Activated T-helper 1 cell treated with anti-CD3 and anti-CD28 coated beads, Interleukin-12 subunit alpha, Interleukin-12 subunit beta, Interleukin-2, Interleukin-4 antibody, amounts not matched to agents 30 ng/mL and 10 ng/mL and 1 ng/mL, durations not matched to agents 14 hours and 24 hours and 36 hours (primary cell): Measurements from ENCODE around the gene MICA. TPM values are rescaled to one million over a fixed set of nuclear protein-coding genes. Genes with fewer than 3 reads are reported as not detected.
"Not testable (repeated sequence)": the region's sequence is repeated elsewhere in the genome, so short reads cannot be mapped to it uniquely, and the experiment has no call there.

Experiments used
- DNase-seq: peaks from one replicate; pipeline ENCODE4 v3.0.0; 2021; ENCODE audit warnings: low spot score
- H3K27ac Mint-ChIP-seq: one replicate; pipeline ENCODE4 v1.8.0; 2021; ENCODE audit warnings: mild to moderate bottlenecking, mixed read lengths
- H3K27me3 Mint-ChIP-seq: one replicate; pipeline ENCODE4 v1.8.0; 2022; ENCODE audit warnings: mild to moderate bottlenecking, moderate library complexity, mixed read lengths; ENCODE audit not compliant: insufficient read depth
- H3K36me3 Mint-ChIP-seq: one replicate; pipeline ENCODE4 v1.8.0; 2021; ENCODE audit warnings: low read depth, mixed read lengths
- H3K4me1 Mint-ChIP-seq: one replicate; pipeline ENCODE4 v1.8.0; 2021; ENCODE audit warnings: low read depth, mixed read lengths
- H3K4me3 Mint-ChIP-seq: one replicate; pipeline ENCODE4 v1.8.0; 2021; ENCODE audit warnings: mild to moderate bottlenecking, moderate library complexity, mixed read lengths
- H3K9me3 Mint-ChIP-seq: one replicate; pipeline ENCODE4 v1.8.0; 2021; ENCODE audit warnings: mixed read lengths
- intact Hi-C: fragments of 100-400 bp; cut with micrococcal nuclease; formaldehyde crosslinking; loops from one replicate; pipeline ENCODE4 v1.15.1; 2024
- total RNA-seq: library from RNA; stranded (reverse); gene quantifications from 2 replicates; pipeline ENCODE4 v1.2.3, GENCODE V29; 2022

The MICA gene
- total RNA-seq, 1 donor from 2014 or later, result 12.4 TPM

DNA sequence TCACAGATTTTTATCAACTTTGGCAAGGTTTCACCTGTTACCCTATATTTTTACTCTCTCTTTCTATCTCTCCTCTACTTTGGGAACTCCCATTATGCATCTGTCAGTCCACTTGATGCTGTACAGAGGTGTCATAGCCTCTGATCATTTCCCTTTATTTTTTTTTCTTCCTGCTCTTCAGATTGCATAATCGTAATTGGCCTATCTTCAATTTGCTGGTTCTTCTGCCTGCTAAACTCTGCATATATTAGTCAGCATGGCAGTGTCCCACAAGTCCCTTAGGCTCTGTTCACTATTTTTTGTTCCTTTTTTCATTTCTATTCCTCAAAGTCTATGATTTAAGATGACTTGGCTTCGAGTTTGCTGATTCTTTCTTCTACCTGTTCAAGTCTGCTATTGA lies 49.9 kb downstream of the MICA start:
- no peaks in the 10 kb centered on the region for H3K9me3 Mint-ChIP-seq
- H3K27me3 Mint-ChIP-seq, result peaks cover 47% of the 10 kb centered on the region
- H3K4me1 Mint-ChIP-seq, result no peaks in the 10 kb centered on the region
- no peak overlapping the region for H3K27ac Mint-ChIP-seq
- DNase-seq, result no peak
- H3K4me3 Mint-ChIP-seq, result no peak overlapping the region
- H3K36me3 Mint-ChIP-seq, result no peaks in the 10 kb centered on the region
- intact Hi-C loops, result no loop called here

DNA sequence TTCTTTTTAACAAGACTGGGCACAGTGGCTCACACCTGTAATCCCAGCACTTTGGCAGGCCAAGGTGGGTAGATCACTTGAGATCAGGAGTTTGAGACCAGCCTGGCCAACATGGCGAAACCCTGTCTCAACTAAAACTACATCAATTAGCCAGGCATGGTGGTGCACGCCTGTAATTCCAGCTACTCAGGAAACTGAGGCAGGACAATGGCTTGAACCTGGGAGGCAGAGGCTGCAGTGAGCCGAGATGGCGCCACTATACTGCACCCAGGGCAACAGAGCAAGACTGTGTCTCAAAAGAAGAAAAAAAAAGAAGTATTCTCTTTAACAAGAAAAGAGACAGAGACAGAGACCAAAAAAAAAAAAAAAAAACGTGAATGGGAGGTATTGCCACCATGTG lies 56.5 kb downstream of the MICA start:
- H3K4me1 Mint-ChIP-seq, result peaks cover 30% of the 10 kb centered on the region
- peaks cover 17% of the 10 kb centered on the region for H3K36me3 Mint-ChIP-seq
- H3K9me3 Mint-ChIP-seq, intact Hi-C loops, H3K4me3 Mint-ChIP-seq, DNase-seq, H3K27ac Mint-ChIP-seq: not testable (repeated sequence)
- H3K27me3 Mint-ChIP-seq, result peaks cover 19% of the 10 kb centered on the region

DNA sequence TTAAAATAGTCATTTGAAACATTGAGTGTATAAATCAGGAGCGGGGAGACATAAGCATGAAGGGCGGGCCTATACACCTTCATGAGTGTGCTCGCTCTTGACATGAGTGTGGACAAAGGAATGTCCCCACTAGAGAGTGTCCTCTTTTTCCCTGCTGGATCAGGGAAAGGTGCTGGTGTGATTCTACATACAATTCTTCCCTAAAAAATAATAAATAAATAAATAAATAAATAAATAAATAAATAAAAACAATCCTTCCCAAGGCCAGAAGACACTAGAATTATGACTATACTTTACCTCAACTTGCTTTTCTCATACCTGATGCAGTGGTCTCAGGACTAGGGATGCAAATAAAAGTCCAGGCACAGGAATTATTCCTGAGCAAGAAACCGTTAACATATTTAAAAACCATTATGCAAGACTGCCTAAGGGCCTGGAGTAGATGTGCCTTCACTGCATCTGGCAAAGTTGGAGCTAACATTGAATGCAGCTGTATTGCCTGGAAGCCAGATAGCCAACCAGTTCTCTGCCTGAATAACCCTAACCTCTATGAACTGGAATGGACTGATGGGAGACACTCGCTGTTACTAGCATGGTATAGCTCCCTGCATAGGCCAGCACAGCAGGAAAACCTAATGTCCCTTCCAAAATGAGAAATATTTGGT lies 57.1 kb downstream of the MICA start:
- no peak for DNase-seq
- Mint-ChIP-seq H3K27me3 (peaks cover 19% of the 10 kb centered on the region), H3K27ac (no peak overlapping the region), H3K4me3 (no peak overlapping the region), H3K36me3 (peaks cover 24% of the 10 kb centered on the region), H3K9me3 (no peaks in the 10 kb centered on the region), H3K4me1 (peaks cover 36% of the 10 kb centered on the region)
- intact Hi-C loops, result no loop called here

DNA sequence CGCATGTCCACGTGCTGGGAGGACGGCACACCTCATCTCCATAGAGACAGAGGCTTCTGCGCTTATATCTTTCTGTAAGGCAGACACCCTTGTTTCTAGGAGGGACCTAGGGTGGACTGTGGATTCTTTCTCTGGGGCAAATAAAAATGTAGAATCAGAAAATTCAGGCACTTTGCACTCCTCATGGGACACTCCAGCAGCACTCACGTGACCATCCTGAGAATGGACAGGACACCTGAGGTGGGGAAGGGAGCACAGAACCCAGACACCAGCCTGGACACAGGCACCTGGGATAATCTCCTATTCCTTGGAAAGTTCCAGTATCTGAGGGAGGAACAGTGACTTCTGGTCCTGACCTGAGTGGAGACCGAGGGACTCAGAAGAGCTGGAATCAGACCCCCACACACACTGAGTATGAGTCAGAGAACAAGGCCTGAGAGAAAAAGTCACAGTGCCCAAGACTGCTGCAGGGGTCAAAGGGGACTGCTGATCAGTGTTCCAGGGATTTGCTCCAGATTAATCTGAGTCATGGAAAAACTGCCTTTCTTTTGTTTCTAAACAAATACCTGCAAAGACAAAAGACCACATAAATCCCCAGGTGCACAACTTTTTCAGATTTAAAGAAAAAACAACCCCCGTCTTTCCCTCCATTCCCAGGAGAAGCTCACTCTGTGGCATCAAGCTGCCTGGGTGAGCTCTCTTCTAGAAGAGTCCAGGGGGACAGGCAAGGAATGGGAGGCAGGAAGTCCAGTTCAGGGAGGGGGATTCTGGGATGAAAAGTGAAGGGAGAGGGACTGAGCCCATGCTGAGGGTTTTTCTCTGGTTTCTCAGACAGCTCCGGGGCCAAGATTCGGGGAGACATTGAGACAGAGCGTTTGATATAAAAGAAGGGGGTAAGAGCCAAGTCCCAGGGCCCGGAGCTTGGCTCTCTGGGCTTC lies 58.9 kb downstream of the MICA start:
- no peak for DNase-seq
- H3K9me3 Mint-ChIP-seq, result no peaks in the 10 kb centered on the region
- H3K27ac Mint-ChIP-seq, result peak overlapping the region; percentile 87
- H3K4me1 Mint-ChIP-seq, result peaks cover 54% of the 10 kb centered on the region
- intact Hi-C loops, result loop anchor here (2.0 kb wide), 1 partner anchor 31 kb away; no protein-coding TSS in a partner anchor
- peaks cover 15% of the 10 kb centered on the region for H3K27me3 Mint-ChIP-seq
- H3K4me3 Mint-ChIP-seq, result peak overlapping the region; percentile 100
- H3K36me3 Mint-ChIP-seq, result peaks cover 31% of the 10 kb centered on the region

DNA sequence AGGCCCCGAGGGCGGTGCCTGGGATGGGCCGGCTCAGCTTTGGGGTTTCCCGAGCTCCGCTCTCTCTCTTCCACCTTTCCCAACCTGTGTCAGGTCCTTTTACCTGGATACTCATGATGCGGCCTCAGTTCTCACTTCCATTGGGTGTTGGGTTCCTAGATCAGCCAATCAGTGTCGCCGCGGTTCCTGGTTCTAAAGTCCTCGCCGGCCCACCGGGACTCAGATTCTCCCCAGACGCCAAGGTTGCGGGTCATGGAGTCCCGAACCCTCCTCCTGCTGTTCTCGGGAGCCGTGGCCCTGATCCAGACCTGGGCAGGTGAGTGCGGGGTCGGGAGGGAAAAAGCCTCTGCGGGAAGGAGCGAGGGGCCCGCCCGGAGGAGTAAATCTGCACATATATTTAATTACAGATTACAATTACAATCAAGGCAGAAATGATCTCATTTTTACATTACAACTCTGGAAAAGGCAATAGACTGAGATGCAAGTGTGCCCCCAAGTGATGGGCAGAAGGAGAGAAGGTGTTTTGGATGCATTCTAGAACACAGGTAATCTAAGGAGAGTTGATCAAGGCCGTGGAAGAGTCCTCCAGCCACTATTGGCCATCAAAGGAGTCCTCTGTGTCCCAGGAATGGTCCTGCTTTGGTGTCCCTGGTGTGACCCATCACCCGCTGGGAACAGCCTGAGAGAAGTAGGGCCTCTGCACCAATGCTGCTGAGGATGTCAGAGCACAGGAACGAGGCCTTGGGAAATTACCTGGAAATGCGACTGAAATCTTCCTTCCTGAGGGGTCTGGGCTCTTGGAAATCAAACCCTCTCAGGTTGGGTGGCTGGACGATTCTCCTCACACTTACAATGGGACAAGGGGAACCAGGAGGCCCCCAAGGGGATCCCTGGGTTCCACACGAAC lies 59.8 kb downstream of the MICA start:
- H3K9me3 Mint-ChIP-seq, result no peaks in the 10 kb centered on the region
- peak overlapping the region; percentile 100 for H3K4me3 Mint-ChIP-seq
- H3K36me3 Mint-ChIP-seq, result peaks cover 38% of the 10 kb centered on the region
- H3K27me3 Mint-ChIP-seq, result peaks cover 9% of the 10 kb centered on the region
- peak; percentile 90 for DNase-seq
- peak overlapping the region; percentile 87 for H3K27ac Mint-ChIP-seq
- intact Hi-C loops, result loop anchor here (1.0 to 2.0 kb wide), 4 partner anchors 30 to 549 kb away; partner anchors contain the start of gene VARS2
- peaks cover 63% of the 10 kb centered on the region for H3K4me1 Mint-ChIP-seq

DNA sequence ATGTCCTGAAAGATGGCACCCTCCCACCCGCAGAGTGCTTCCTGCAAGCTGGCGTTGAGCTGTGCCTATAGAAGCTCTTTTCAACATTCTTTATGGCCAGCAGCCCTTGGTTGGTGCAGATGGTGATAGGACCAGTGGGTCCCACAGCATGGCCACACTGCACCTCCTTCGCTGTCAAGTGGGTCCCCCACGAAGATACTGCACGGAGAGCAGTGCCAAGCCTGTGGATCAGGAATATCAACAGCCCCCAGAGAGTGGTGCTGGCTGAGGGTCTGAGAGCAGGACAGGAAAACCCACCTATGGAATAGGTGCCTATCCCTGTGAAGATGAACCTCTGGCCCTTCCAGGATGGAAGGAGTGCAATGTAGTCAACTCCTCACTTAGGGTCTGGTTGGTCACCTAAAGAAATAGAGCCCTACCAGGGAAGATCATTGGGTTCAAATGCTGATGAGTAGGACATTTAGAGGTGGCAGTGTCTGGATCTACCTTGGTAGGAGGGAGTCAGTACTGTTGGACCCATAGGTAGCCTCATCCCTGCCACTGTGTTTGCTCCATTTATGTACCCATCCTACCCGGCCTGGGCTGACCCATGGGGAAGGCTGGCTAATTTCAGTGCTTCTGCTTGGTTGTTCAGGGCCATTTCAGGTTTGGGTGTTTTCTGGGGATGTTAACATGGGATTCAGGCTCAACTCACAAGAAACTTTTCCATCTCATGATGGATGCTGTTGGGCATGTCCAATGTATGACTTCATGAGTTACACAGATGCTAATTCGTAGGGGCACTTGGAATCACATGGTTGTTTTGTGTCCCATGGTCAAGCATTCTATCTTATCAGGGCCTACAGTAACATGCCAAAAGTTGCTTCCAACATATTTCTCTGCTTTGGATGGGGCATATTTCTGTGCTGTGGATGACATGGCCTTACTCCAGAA lies 61.1 kb downstream of the MICA start:
- peak overlapping the region; percentile 87 for H3K27ac Mint-ChIP-seq
- DNase-seq, result no peak
- H3K9me3 Mint-ChIP-seq, result no peaks in the 10 kb centered on the region
- peaks cover 41% of the 10 kb centered on the region for H3K36me3 Mint-ChIP-seq
- H3K4me1 Mint-ChIP-seq, result peaks cover 69% of the 10 kb centered on the region
- no peaks in the 10 kb centered on the region for H3K27me3 Mint-ChIP-seq
- intact Hi-C loops, result no loop called here
- H3K4me3 Mint-ChIP-seq, result peak overlapping the region; percentile 100

Other genes starting within 250 kb of the MICA start
- 50.9 and 51.3 TPM in 2 replicates for gene CCHCR1, start 245.8 kb upstream of the MICA start, total RNA-seq
- gene TCF19, start 245.0 kb upstream of the MICA start, total RNA-seq, result 75.9 and 78.4 TPM in 2 replicates
- gene POU5F1, start 232.9 kb upstream of the MICA start, total RNA-seq, result not detected in 2 replicates
- 944 and 984 TPM in 2 replicates for gene HLA-C, start 131.5 kb upstream of the MICA start, total RNA-seq
- 3,770 and 3,814 TPM in 2 replicates for gene HLA-B, start 46.4 kb upstream of the MICA start, total RNA-seq
- gene MICB, start 94.5 kb downstream of the MICA start, total RNA-seq, result 36.1 and 37.5 TPM in 2 replicates
- not detected in 2 replicates for gene MCCD1, start 125.4 kb downstream of the MICA start, total RNA-seq
- 628 and 637 TPM in 2 replicates for gene DDX39B, start 138.4 kb downstream of the MICA start, total RNA-seq
- 1.2 and 1.4 TPM in 2 replicates for gene ATP6V1G2, start 143.0 kb downstream of the MICA start, total RNA-seq
- gene NFKBIL1, start 144.0 kb downstream of the MICA start, total RNA-seq, result 18.2 and 18.9 TPM in 2 replicates
- gene LTA, start 168.7 kb downstream of the MICA start, total RNA-seq, result 1,021 and 1,078 TPM in 2 replicates
- 427 and 430 TPM in 2 replicates for gene TNF, start 172.0 kb downstream of the MICA start, total RNA-seq
- 270 and 277 TPM in 2 replicates for gene LTB, start 178.8 kb downstream of the MICA start, total RNA-seq
- gene LST1, start 182.7 kb downstream of the MICA start, total RNA-seq, result 63.0 and 66.6 TPM in 2 replicates
- gene NCR3, start 189.4 kb downstream of the MICA start, total RNA-seq, result 19.1 and 20.3 TPM in 2 replicates
- 55.5 and 61.5 TPM in 2 replicates for gene AIF1, start 211.6 kb downstream of the MICA start, total RNA-seq
- 281 and 283 TPM in 2 replicates for gene PRRC2A, start 217.1 kb downstream of the MICA start, total RNA-seq
- gene BAG6, start 249.1 kb downstream of the MICA start, total RNA-seq, result 319 and 323 TPM in 2 replicates